Mammary epithelial cell (primary cell): Measurements from ENCODE around the gene CNOT6L.

Experiments
- EZH2 ChIP-seq: IDR thresholded peaks from 2 replicates; pipeline ENCODE4 v1.6.1; 2012; ENCODE audit warnings: low read length, inconsistent platforms, borderline replicate concordance
- TF ChIP-seq, protein P1 (sequence below), 2 donors: IDR thresholded peaks in 1 of 2; conservative IDR thresholded peaks in 1 of 2; 2 replicates each; pipeline ENCODE4 v1.5.1; 2011 to 2012; ENCODE audit warnings: inconsistent platforms in 2 of 2, low read length in 2 of 2, mild to moderate bottlenecking in 2 of 2, control low read depth in 1 of 2, low read depth in 1 of 2; ENCODE audit not compliant: insufficient read depth in 1 of 2; ENCODE audit errors: extremely low read depth in 1 of 2

- TF ChIP-seq, protein P1, sequence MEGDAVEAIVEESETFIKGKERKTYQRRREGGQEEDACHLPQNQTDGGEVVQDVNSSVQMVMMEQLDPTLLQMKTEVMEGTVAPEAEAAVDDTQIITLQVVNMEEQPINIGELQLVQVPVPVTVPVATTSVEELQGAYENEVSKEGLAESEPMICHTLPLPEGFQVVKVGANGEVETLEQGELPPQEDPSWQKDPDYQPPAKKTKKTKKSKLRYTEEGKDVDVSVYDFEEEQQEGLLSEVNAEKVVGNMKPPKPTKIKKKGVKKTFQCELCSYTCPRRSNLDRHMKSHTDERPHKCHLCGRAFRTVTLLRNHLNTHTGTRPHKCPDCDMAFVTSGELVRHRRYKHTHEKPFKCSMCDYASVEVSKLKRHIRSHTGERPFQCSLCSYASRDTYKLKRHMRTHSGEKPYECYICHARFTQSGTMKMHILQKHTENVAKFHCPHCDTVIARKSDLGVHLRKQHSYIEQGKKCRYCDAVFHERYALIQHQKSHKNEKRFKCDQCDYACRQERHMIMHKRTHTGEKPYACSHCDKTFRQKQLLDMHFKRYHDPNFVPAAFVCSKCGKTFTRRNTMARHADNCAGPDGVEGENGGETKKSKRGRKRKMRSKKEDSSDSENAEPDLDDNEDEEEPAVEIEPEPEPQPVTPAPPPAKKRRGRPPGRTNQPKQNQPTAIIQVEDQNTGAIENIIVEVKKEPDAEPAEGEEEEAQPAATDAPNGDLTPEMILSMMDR (conservative IDR thresholded peaks at IDR 0.05 in 1 of 2, IDR thresholded peaks at IDR 0.05 in 1 of 2; ENCODE audit: extremely low read depth in 1 of 2, insufficient read depth in 1 of 2, low read depth in 1 of 2, low read length in 2 of 2): no peak
- TF ChIP-seq EZH2: no peak
These were observed 16.8 kb downstream of the CNOT6L start for GRCh38 chr4:77802402-77802801.
